CD8-positive, alpha-beta memory T cell (primary cell): ENCODE data around the gene FOXK1. TPM values are rescaled to one million over a fixed set of nuclear protein-coding genes. Genes with fewer than 3 reads are reported as not detected.
A peak's percentile ranks its signal among the peaks of the same experiment; 100 is the strongest.

Experiments used
- CTCF ChIA-PET: fragments of 350-600 bp; sonication (Branson Sonifier 250); formaldehyde crosslinking; loops from one replicate; lab custom pipeline; 2021; ENCODE audit warnings: antibody characterized with exemption; lab: Charles Lee
- POLR2A ChIA-PET: fragments of 350-600 bp; sonication (Branson Sonifier 250); formaldehyde crosslinking; loops from one replicate; lab custom pipeline; 2021; ENCODE audit warnings: antibody characterized with exemption; lab: Charles Lee
- DNase-seq, 5 donors: peaks; one replicate each; pipeline versions ENCODE4 v3.0.0 to v3.0.0-alpha.2; 2020 to 2022; ENCODE audit warnings: mixed read lengths in 1 of 5
- H3K27ac ChIP-seq: one replicate; pipeline ENCODE4 v1.7.0; 2013; ENCODE audit warnings: low read depth, mild to moderate bottlenecking, low read length, moderate library complexity
- H3K27me3 ChIP-seq: 2 replicates; pipeline ENCODE4 v1.7.0; 2013; ENCODE audit warnings: low read length, mild to moderate bottlenecking; ENCODE audit not compliant: insufficient read depth, poor library complexity, severe bottlenecking
- H3K36me3 ChIP-seq: 2 replicates; pipeline ENCODE4 v1.7.0; 2013; ENCODE audit warnings: mild to moderate bottlenecking, low read length, moderate library complexity; ENCODE audit not compliant: insufficient read depth
- H3K4me1 ChIP-seq: 2 replicates; pipeline ENCODE4 v1.7.0; 2013; ENCODE audit warnings: mild to moderate bottlenecking, low read length, moderate library complexity; ENCODE audit not compliant: insufficient read depth
- H3K4me3 ChIP-seq: 2 replicates; pipeline ENCODE4 v1.7.0; 2013; ENCODE audit warnings: mild to moderate bottlenecking, low read length
- H3K9me3 ChIP-seq: 2 replicates; pipeline ENCODE4 v1.7.0; 2013; ENCODE audit warnings: mild to moderate bottlenecking, low read length
- H3K27ac Mint-ChIP-seq, 8 donors: one replicate each; pipeline ENCODE4 v1.8.0; 2020 to 2021; ENCODE audit warnings: mixed read lengths in 8 of 8, mild to moderate bottlenecking in 6 of 8, inconsistent platforms in 3 of 8, moderate library complexity in 3 of 8
- H3K27me3 Mint-ChIP-seq, 2 donors: one replicate each; pipeline ENCODE4 v1.8.0; 2020 to 2021; ENCODE audit warnings: mixed read lengths in 2 of 2, mild to moderate bottlenecking in 1 of 2, moderate library complexity in 1 of 2
- H3K36me3 Mint-ChIP-seq, 3 donors: one replicate each; pipeline ENCODE4 v1.8.0; 2020 to 2021; ENCODE audit warnings: mixed read lengths in 3 of 3, inconsistent platforms in 1 of 3, mild to moderate bottlenecking in 1 of 3
- H3K4me1 Mint-ChIP-seq, 3 donors: one replicate each; pipeline ENCODE4 v1.8.0; 2020 to 2021; ENCODE audit warnings: mixed read lengths in 3 of 3, inconsistent platforms in 1 of 3, mild to moderate bottlenecking in 1 of 3
- H3K4me3 Mint-ChIP-seq, 7 donors: one replicate each; pipeline ENCODE4 v1.8.0; 2020 to 2021; ENCODE audit warnings: mixed read lengths in 7 of 7, mild to moderate bottlenecking in 6 of 7, moderate library complexity in 4 of 7, inconsistent platforms in 2 of 7
- H3K9me3 Mint-ChIP-seq, 5 donors: one replicate each; pipeline ENCODE4 v1.8.0; 2020 to 2022; ENCODE audit warnings: mixed read lengths in 5 of 5, mild to moderate bottlenecking in 3 of 5, moderate library complexity in 2 of 5, inconsistent platforms in 1 of 5
- polyA plus RNA-seq: library from polyadenylated mRNA; unstranded; fragments of 300-500 nt; fragmentation: Illumina TruSeq; gene quantifications from one replicate; pipeline ENCODE4 v1.2.3, GENCODE V29; 2021
- total RNA-seq, 2 experiments: library from RNA; stranded (reverse); gene quantifications; one replicate each; pipeline ENCODE4 v1.2.3, GENCODE V29; 2021

The FOXK1 gene
- total and polyA plus RNA-seq, 3 experiments from 2014 or later: 4.5 to 38.4 (median 35.6) TPM

DNA sequence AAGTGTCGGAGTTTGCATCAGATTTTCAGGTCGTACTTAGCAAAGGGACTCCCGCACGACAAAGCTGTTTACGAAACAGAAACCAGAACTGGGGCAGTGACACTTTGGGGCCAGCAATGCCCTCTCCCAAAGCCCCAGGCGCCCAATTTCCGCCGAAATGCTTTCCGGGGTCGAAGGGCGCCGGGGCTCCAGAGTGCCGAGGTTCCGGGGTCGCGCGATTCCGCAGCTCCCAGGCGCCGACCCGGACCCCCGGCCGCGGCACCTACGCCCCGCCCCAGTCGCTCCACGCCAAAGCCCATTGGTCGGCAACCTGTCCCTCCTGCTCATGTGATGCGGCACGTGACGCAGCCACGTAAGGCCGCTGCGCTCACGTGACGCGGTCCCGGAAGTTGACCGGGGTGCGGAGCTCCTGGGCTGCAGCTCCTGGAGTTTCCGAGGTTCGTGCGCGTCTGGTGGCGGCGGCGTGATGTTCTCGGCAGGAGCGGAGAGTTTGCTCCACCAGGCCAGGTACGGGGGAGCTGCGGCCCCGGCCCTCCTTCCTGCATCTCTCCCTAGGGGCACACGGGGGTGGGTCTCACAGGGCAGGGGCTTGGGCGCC, 93.3 kb downstream of the FOXK1 start, which contains the start of gene AP5Z1:
TSS of gene AP5Z1 (plus strand) at position 374 of the 598 bp plus-strand sequence. CDS start at position 467, 93 bp downstream.
- Histone ChIP-seq H3K9me3 (no peaks in the 10 kb centered on the region), H3K36me3 (no peaks in the 10 kb centered on the region), H3K27me3 (no peaks in the 10 kb centered on the region), H3K4me1 (peaks cover 32% of the 10 kb centered on the region), H3K27ac (peak within 1 kb of the TSS; percentile 93), H3K4me3 (peak within 1 kb of the TSS; percentile 100)
- Mint-ChIP-seq H3K27me3 (peaks cover 0 to 2% of the 10 kb centered on the region in 2 donors), H3K27ac (peak within 1 kb of the TSS; percentile 97 to 99 (median 99)), H3K36me3 (peaks cover 0 to 32% (median 2%) of the 10 kb centered on the region in 3 donors), H3K4me1 (peaks cover 33 to 59% (median 46%) of the 10 kb centered on the region in 3 donors), H3K4me3 (peak within 1 kb of the TSS; percentile 97 to 99 (median 99)), H3K9me3 (no peaks in the 10 kb centered on the region)
- POLR2A ChIA-PET: interaction anchor here (0.7 to 1.9 kb wide), 11 partner anchors 17 to 1882 kb away, joined by 3 to 33 read pairs (median 4); partner anchors contain the start of genes RBAK and RNF216
- CTCF ChIA-PET: interaction anchor here (0.8 to 2.1 kb wide), 8 partner anchors 17 to 311 kb away, joined by 3 to 16 read pairs (median 4); partner anchors contain the start of gene FOXK1
- DNase-seq: peak; percentile 95 to 97 (median 96)

DNA sequence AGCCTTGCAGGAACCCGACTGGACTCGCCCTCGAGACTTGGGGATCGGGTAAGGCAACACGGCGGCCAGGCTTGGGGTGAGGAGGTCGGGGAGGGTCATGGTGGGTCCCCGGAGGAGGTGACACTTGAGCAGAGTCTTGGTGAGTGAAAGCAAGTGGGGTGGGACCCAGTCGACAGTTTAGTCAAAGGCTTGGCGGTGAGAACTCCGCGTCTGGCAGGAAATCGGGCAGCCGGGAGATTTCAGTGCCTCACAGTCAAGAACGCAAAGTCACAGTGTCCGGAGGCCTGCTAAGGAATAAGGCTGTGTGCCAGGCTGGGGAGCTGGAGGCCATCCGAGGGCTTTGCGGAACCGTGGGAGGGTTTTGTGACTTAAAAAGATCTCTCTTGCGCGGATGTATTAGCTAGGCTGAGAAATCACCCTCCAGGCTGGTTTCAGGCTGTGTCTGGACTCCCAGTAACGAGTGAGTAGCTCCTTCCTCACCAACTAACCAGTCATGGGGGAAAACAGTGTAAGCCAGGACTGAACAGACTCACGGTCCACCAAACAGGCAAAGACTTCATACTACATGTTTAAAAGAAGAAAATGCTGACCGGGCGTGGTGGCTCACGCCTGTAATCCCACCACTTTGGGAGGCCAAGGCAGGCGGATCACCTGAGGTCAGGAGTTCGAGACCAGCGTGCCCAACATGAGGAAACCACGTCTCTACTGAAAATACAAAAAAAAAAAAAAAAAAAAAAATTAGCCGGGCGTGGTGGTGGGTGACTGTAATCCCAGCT, 93.9 kb downstream of the FOXK1 start:
- H3K27ac ChIP-seq: peak overlapping the region; percentile 93
- Mint-ChIP-seq H3K36me3 (peaks cover 0 to 36% (median 4%) of the 10 kb centered on the region in 3 donors), H3K27me3 (peaks cover 0 to 2% of the 10 kb centered on the region in 2 donors), H3K27ac (peak overlapping the region; percentile 97 to 99 (median 99)), H3K9me3 (no peaks in the 10 kb centered on the region), H3K4me3 (peak overlapping the region; percentile 97 to 99 (median 99)), H3K4me1 (peaks cover 33 to 57% (median 46%) of the 10 kb centered on the region in 3 donors)
- H3K4me1 ChIP-seq: peaks cover 32% of the 10 kb centered on the region
- peaks cover 4% of the 10 kb centered on the region for H3K36me3 ChIP-seq
- no peaks in the 10 kb centered on the region for H3K27me3 ChIP-seq
- ChIA-PET CTCF (interaction anchor here (1.0 to 2.1 kb wide), 7 partner anchors 17 to 310 kb away, joined by 3 to 16 read pairs (median 4); no protein-coding TSS in a partner anchor), POLR2A (interaction anchor here (0.8 to 1.9 kb wide), 6 partner anchors 16 to 1005 kb away, joined by 3 to 33 read pairs (median 5); partner anchors contain the start of genes RBAK and RNF216)
- H3K9me3 ChIP-seq: no peaks in the 10 kb centered on the region
- DNase-seq: peak in 4 of 5 donors; percentile 43 to 76 (median 52)
- H3K4me3 ChIP-seq: peak overlapping the region; percentile 100

DNA sequence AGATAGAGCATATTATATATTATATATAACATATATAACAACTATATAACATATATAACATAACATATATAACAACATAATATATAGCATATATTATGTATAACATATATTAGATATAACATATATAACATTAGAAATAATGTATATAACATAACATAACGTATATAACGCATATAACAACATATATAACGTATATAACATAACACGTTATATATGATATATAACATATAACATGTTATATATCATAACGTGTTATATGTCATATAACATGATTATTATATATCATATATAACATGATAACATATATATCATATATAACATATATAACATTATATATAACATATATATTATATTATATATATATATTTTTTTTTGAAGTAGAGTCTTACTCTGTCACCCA, 97.0 kb downstream of the FOXK1 start:
- H3K27me3 ChIP-seq: no peaks in the 10 kb centered on the region
- H3K4me1 ChIP-seq: peaks cover 32% of the 10 kb centered on the region
- ChIA-PET CTCF (interaction anchor here (1.5 kb wide), 1 partner anchor 14 kb away, joined by 4 read pairs; no protein-coding TSS in a partner anchor), POLR2A (no interaction called here)
- no peak for DNase-seq
- no peaks in the 10 kb centered on the region for H3K9me3 ChIP-seq
- Mint-ChIP-seq H3K9me3 (no peaks in the 10 kb centered on the region), H3K27ac (no peak overlapping the region), H3K36me3 (peaks cover 0 to 58% (median 4%) of the 10 kb centered on the region in 3 donors), H3K4me1 (peaks cover 33 to 55% (median 41%) of the 10 kb centered on the region in 3 donors), H3K27me3 (peaks cover 0 to 3% of the 10 kb centered on the region in 2 donors), H3K4me3 (no peak overlapping the region)
- no peak overlapping the region for H3K4me3 ChIP-seq
- H3K36me3 ChIP-seq: peaks cover 18% of the 10 kb centered on the region
- H3K27ac ChIP-seq: no peak overlapping the region

DNA sequence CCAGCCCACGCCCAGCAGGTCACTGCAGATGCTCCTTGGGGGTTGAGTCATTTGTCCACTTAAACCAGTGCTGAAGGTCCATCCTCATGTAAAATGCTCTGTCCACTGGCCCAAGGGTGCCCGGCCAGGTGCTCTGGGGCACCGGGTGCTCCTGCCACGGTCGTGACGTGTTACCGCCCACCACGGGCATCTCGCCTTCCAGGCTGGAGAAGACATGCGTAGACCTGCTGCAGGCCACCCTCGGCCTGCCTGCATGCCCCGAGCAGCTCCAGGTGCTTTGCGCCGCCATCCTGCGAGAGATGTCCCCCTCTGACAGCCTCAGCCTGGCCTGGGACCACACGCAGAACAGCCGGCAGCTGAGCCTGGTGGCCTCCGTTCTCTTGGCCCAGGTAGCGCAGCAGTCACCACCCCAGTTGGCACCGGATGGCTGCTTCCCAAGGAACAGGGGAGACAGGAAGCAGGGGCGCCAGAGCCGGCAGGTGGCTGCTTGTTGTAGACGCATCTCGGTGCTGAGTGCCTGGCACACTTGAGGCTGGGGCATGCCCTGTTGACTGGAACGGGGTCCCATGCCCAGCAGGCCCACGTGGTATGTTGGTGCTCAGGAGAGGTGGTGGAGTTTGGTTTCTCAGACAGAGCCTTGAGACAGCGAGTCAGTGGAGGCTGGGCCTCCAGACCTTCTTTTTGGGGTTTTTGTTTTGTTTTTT, 99.4 kb downstream of the FOXK1 start:
- peaks cover 32% of the 10 kb centered on the region for H3K36me3 ChIP-seq
- no peaks in the 10 kb centered on the region for H3K27me3 ChIP-seq
- Mint-ChIP-seq H3K27ac (peak overlapping the region in 1 of 8 donors; percentile 54), H3K9me3 (no peaks in the 10 kb centered on the region), H3K27me3 (peaks cover 0 to 2% of the 10 kb centered on the region in 2 donors), H3K4me1 (peaks cover 16 to 32% (median 19%) of the 10 kb centered on the region in 3 donors), H3K4me3 (peak overlapping the region in 1 of 7 donors; percentile 23), H3K36me3 (peaks cover 0 to 61% (median 2%) of the 10 kb centered on the region in 3 donors)
- H3K4me1 ChIP-seq: peaks cover 17% of the 10 kb centered on the region
- no peaks in the 10 kb centered on the region for H3K9me3 ChIP-seq
- no peak for DNase-seq
- no peak overlapping the region for H3K27ac ChIP-seq
- CTCF ChIA-PET: no interaction called here
- POLR2A ChIA-PET: no interaction called here
- H3K4me3 ChIP-seq: no peak overlapping the region

DNA sequence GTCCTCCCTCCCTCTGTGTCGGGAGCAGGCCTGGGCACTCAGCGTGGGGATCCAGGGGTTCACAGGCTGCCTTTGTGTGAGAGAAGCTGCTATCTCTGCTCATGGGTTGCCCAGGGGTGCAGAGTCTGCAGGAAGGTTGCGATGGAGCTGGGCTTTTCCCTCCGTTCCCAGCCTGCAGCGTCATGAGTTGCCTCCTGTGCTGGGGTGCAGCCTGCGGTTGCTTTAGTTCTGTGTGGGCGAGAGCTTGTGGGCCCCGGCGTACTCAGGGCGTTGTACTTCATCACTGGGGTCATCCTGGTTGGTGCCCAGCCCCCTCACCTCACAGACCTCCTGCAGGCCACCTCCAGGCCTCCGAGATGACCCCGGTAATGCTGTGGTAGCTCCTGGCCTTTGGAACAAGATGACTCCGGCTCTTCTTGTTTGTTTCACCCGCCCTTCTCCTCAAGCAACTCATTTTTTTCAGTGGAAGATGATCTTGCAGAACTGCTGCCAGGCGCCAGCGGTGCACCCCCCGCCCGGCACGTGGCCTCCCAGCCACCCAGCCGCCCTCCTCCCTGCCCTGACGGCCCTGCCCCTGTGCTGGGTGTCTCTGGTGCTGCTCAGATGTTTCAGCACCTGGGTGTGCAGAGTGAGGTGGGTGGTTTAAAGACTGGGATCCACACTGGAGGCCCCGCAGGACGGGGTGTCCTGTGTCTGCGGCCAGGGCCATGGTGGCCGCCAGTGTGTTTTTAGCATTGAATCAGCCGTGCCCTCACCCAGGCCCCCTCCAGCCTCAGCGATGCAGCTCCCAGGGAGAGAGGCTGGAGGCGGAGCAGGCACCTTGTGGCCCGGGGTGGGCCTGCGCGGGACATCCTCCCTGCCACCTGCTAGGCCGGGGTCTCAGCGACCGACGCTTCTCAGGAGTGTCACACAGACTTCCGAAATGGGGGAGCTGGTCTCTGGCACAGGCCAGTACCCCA, 100.5 kb downstream of the FOXK1 start:
- Mint-ChIP-seq H3K27me3 (peaks cover 0 to 2% of the 10 kb centered on the region in 2 donors), H3K36me3 (peaks cover 0 to 62% (median 2%) of the 10 kb centered on the region in 3 donors), H3K9me3 (no peaks in the 10 kb centered on the region), H3K4me1 (peaks cover 9 to 22% (median 10%) of the 10 kb centered on the region in 3 donors), H3K4me3 (no peak overlapping the region), H3K27ac (no peak overlapping the region)
- Histone ChIP-seq H3K4me3 (no peak overlapping the region), H3K36me3 (peaks cover 35% of the 10 kb centered on the region), H3K27ac (no peak overlapping the region), H3K27me3 (no peaks in the 10 kb centered on the region), H3K9me3 (no peaks in the 10 kb centered on the region), H3K4me1 (peaks cover 8% of the 10 kb centered on the region)
- CTCF ChIA-PET: interaction anchor here (0.8 kb wide), 1 partner anchor 10 kb away, joined by 3 read pairs; no protein-coding TSS in a partner anchor
- DNase-seq: no peak
- POLR2A ChIA-PET: no interaction called here

DNA sequence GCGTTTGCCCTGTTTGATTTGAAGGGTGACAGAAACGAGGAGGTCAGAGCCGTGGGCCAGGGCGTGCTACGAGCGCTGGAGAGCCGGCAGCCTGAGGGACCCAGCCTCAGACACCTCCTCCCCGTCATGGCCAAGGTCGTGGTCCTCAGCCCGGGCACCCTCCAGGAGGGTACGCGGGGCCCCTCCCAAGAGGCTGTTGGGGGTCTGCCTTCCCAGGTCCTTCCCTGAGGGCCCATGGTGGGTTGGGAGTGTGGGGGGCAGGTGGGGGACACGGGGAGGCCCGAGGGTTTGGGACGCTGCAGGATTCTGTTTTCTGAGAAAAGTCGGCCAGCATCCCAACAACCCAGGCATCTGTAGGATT, 101.2 kb downstream of the FOXK1 start:
- Mint-ChIP-seq H3K36me3 (peaks cover 0 to 64% (median 2%) of the 10 kb centered on the region in 3 donors), H3K9me3 (no peaks in the 10 kb centered on the region)

More for the DNA sequence above, 101.2 kb downstream of the FOXK1 start:
- H3K4me1 Mint-ChIP-seq: peaks cover 2 to 16% (median 4%) of the 10 kb centered on the region in 3 donors
- H3K4me1 ChIP-seq: peaks cover 1% of the 10 kb centered on the region
- H3K27ac Mint-ChIP-seq: no peak overlapping the region
- no peaks in the 10 kb centered on the region for H3K27me3 ChIP-seq
- peaks cover 38% of the 10 kb centered on the region for H3K36me3 ChIP-seq
- DNase-seq: no peak
- no peaks in the 10 kb centered on the region for H3K9me3 ChIP-seq
- peaks cover 0 to 2% of the 10 kb centered on the region in 2 donors for H3K27me3 Mint-ChIP-seq
- no peak overlapping the region for H3K4me3 ChIP-seq
- ChIA-PET POLR2A (no interaction called here), CTCF (no interaction called here)
- H3K27ac ChIP-seq: no peak overlapping the region
- H3K4me3 Mint-ChIP-seq: no peak overlapping the region
